ENCODE measurements around the gene SURF1.
A peak's percentile ranks its signal among the peaks of the same experiment; 100 is the strongest.
"Not testable (repeated sequence)": the region's sequence is repeated elsewhere in the genome, so short reads cannot be mapped to it uniquely, and the experiment has no call there.

Gene SURF1

DNA sequence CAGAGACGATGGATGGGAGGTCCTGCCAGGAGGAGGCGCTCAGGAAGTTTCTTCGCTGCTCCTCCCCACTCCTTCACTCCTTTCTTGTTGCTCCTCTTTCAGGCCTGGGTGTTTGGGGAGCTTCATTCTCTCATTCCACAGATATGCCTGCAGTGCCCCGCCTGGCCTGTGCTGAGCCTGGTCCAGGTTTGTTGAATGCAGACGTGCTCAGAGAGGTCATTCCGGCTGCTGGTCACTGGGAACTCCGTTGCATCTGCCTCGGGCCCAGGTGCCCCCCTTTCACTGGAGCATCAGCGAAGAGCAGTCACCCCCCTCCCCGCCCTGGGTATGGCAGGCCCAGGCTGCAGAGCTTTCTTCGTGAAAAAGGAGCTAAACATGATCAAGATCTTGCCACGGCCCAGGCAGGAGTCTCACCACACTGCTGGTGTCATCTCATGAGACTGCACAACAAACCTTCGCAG, 35.8 kb downstream of the SURF1 start:
- H2BK15ac ChIP-seq (ENCODE audit: low read depth, poor library complexity, severe bottlenecking): no peak overlapping the region
- 81% methylated on average over 13 of the region's 13 CpGs for WGBS
- no peak overlapping the region for H2AFZ ChIP-seq (ENCODE audit: low read depth, low read length)

DNA sequence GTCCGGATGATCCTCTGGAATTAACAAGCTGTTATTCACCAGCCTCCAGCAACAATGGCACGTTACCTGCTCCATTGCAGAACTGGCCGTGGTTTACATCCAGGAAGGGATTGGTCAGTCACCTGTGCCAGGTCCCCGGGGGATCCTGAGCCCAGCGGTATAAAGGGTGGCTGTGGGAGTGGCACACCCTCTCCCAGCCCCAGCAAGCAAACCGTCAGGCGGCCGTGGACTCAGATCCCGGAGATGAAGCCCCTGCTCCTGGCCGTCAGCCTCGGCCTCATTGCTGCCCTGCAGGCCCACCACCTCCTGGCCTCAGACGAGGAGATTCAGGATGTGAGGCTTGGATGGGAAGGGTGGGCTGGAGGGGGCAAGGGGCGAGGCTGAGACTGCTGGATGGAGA, 38.7 kb downstream of the SURF1 start:
- H4K8ac ChIP-seq (ENCODE audit: low read length); H2BK5ac ChIP-seq (ENCODE audit: low read depth, low read length, poor library complexity, severe bottlenecking); H2AFZ ChIP-seq (ENCODE audit: low read depth, low read length); H3K9ac ChIP-seq (ENCODE audit: low read length); H3K27ac ChIP-seq (ENCODE audit: low read length, poor library complexity, severe bottlenecking); H3K4ac ChIP-seq (ENCODE audit: low read depth in 1 of 2, low read length in 2 of 2); H3K23ac ChIP-seq (ENCODE audit: low read length in 2 of 2); H3K4me3 ChIP-seq (ENCODE audit: insufficient read depth in 1 of 2, low read depth in 1 of 2, low read length in 2 of 2); DNase-seq; H3K9me3 ChIP-seq (ENCODE audit: control insufficient read depth, low read length); H3K14ac ChIP-seq (ENCODE audit: low read length in 2 of 2); H3K4me2 ChIP-seq (ENCODE audit: low read length, poor library complexity, severe bottlenecking); H2BK15ac ChIP-seq (ENCODE audit: low read depth, poor library complexity, severe bottlenecking); H3K18ac ChIP-seq (ENCODE audit: low read depth in 1 of 2, low read length in 2 of 2); H3K4me1 ChIP-seq (ENCODE audit: control insufficient read depth, insufficient read depth, low read depth, low read length); H4K91ac ChIP-seq (ENCODE audit: low read length); H2BK120ac ChIP-seq (ENCODE audit: low read depth, low read length); H3K79me1 ChIP-seq (replicated peaks; ENCODE audit: low read length, poor library complexity, severe bottlenecking); H3K36me3 ChIP-seq (ENCODE audit: control insufficient read depth in 1 of 2, insufficient read depth in 2 of 2, low read depth in 1 of 2, low read length in 2 of 2); H2BK12ac ChIP-seq (ENCODE audit: low read length in 2 of 2); H2AK5ac ChIP-seq (ENCODE audit: low read length, severe bottlenecking): not testable (repeated sequence)
- peaks cover 0 to 15% of the 10 kb centered on the region in 2 experiments for H3K27me3 ChIP-seq (ENCODE audit: control insufficient read depth in 1 of 2, insufficient read depth in 1 of 2, low read length in 2 of 2)
- 94% methylated on average over 4 of the region's 13 CpGs for WGBS

More for the DNA sequence above, 35.8 kb downstream of the SURF1 start:
- Histone ChIP-seq H3K79me1 (replicated peaks; ENCODE audit: low read length, poor library complexity, severe bottlenecking) (no peaks in the 10 kb centered on the region), H2BK120ac (ENCODE audit: low read depth, low read length) (no peak overlapping the region), H3K18ac (ENCODE audit: low read depth in 1 of 2, low read length in 2 of 2) (no peak overlapping the region), H3K23ac (ENCODE audit: low read length in 2 of 2) (no peak overlapping the region), H2BK12ac (ENCODE audit: low read length in 2 of 2) (no peak overlapping the region), H4K8ac (ENCODE audit: low read length) (no peak overlapping the region), H3K14ac (ENCODE audit: low read length in 2 of 2) (no peak overlapping the region), H3K27me3 (ENCODE audit: control insufficient read depth in 1 of 2, insufficient read depth in 1 of 2, low read length in 2 of 2) (peaks cover 8 to 19% of the 10 kb centered on the region in 2 experiments), H2BK5ac (ENCODE audit: low read depth, low read length, poor library complexity, severe bottlenecking) (no peak overlapping the region), H3K27ac (ENCODE audit: low read length, poor library complexity, severe bottlenecking) (no peak overlapping the region), H3K4ac (ENCODE audit: low read depth in 1 of 2, low read length in 2 of 2) (no peak overlapping the region), H3K4me2 (ENCODE audit: low read length, poor library complexity, severe bottlenecking) (no peak overlapping the region), H4K91ac (ENCODE audit: low read length) (no peak overlapping the region), H3K36me3 (ENCODE audit: control insufficient read depth in 1 of 2, insufficient read depth in 2 of 2, low read depth in 1 of 2, low read length in 2 of 2) (peaks cover 0 to 2% of the 10 kb centered on the region in 2 experiments), H3K4me3 (ENCODE audit: insufficient read depth in 1 of 2, low read depth in 1 of 2, low read length in 2 of 2) (peak overlapping the region in 1 of 2 experiments; percentile 15), H3K9ac (ENCODE audit: low read length) (no peak overlapping the region), H3K9me3 (ENCODE audit: control insufficient read depth, low read length) (peaks cover 4% of the 10 kb centered on the region), H3K4me1 (ENCODE audit: control insufficient read depth, insufficient read depth, low read depth, low read length) (no peaks in the 10 kb centered on the region), H2AK5ac (ENCODE audit: low read length, severe bottlenecking) (no peak overlapping the region)
- DNase-seq: no peak

DNA sequence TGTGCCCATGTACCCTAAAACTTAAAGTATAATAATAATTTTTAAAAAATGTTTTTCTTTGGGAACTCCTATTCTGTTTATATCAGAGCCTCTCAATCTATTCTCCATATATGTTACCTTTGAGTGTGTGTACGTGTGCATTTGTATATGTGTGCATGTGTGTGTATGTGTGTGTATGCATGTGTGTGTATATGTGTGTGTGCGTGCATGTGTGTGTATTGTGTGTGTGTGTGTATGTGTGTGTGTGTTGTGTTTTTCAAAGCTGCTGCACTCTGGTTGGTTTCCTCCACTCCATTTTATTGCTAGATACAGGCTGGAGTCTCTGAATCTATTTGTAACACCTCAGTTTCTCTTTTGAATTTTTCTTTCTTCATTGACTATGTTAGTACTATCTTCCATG, 40.3 kb downstream of the SURF1 start:
- no peak for DNase-seq
- H3K18ac ChIP-seq (ENCODE audit: low read depth in 1 of 2, low read length in 2 of 2): no peak overlapping the region
- no peak overlapping the region for H2BK5ac ChIP-seq (ENCODE audit: low read depth, low read length, poor library complexity, severe bottlenecking)
- no peak overlapping the region for H2BK12ac ChIP-seq (ENCODE audit: low read length in 2 of 2)
- H4K91ac ChIP-seq (ENCODE audit: low read length): no peak overlapping the region
- no peaks in the 10 kb centered on the region for H3K36me3 ChIP-seq (ENCODE audit: control insufficient read depth in 1 of 2, insufficient read depth in 2 of 2, low read depth in 1 of 2, low read length in 2 of 2)
- H2BK15ac ChIP-seq (ENCODE audit: low read depth, poor library complexity, severe bottlenecking): no peak overlapping the region
- no peak overlapping the region for H4K8ac ChIP-seq (ENCODE audit: low read length)
- 61% methylated on average over 2 of the region's 2 CpGs for WGBS
- H3K14ac ChIP-seq (ENCODE audit: low read length in 2 of 2): no peak overlapping the region
- no peak overlapping the region for H2AFZ ChIP-seq (ENCODE audit: low read depth, low read length)
- H3K23ac ChIP-seq (ENCODE audit: low read length in 2 of 2): no peak overlapping the region
- peaks cover 0 to 8% of the 10 kb centered on the region in 2 experiments for H3K27me3 ChIP-seq (ENCODE audit: control insufficient read depth in 1 of 2, insufficient read depth in 1 of 2, low read length in 2 of 2)
- H3K4me1 ChIP-seq (ENCODE audit: control insufficient read depth, insufficient read depth, low read depth, low read length): no peaks in the 10 kb centered on the region
- no peak overlapping the region for H3K4ac ChIP-seq (ENCODE audit: low read depth in 1 of 2, low read length in 2 of 2)
- H3K4me2 ChIP-seq (ENCODE audit: low read length, poor library complexity, severe bottlenecking): no peak overlapping the region
- no peaks in the 10 kb centered on the region for H3K9me3 ChIP-seq (ENCODE audit: control insufficient read depth, low read length)
- H3K27ac ChIP-seq (ENCODE audit: low read length, poor library complexity, severe bottlenecking): no peak overlapping the region
- H3K79me1 ChIP-seq (replicated peaks; ENCODE audit: low read length, poor library complexity, severe bottlenecking): no peaks in the 10 kb centered on the region
- H3K4me3 ChIP-seq (ENCODE audit: insufficient read depth in 1 of 2, low read depth in 1 of 2, low read length in 2 of 2): no peak overlapping the region
- H3K9ac ChIP-seq (ENCODE audit: low read length): no peak overlapping the region
- no peak overlapping the region for H2BK120ac ChIP-seq (ENCODE audit: low read depth, low read length)
- no peak overlapping the region for H2AK5ac ChIP-seq (ENCODE audit: low read length, severe bottlenecking)

DNA sequence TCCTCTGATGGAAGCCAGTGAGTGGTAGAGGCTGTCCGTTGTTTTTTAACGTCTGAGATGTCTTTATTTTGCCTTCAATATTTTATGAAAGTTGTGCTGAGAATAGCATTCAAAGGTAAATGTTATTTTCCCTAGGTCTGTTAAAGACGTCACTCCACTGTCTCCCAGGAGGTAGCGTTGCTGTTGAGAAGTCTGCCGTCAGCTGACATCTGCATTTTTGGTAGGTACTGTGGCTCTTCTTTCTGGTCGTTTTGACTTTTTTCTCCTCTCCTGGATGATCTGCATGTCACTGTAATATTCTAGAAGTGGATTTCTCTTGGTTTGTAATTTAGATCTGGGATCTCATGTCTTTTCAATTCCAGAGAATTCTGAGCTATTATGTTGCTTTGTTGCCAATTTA, 46.7 kb downstream of the SURF1 start:
- Histone ChIP-seq H3K79me1 (replicated peaks; ENCODE audit: low read length, poor library complexity, severe bottlenecking) (no peaks in the 10 kb centered on the region), H3K27me3 (ENCODE audit: control insufficient read depth in 1 of 2, insufficient read depth in 1 of 2, low read length in 2 of 2) (peaks cover 0 to 30% of the 10 kb centered on the region in 2 experiments), H2BK12ac (ENCODE audit: low read length in 2 of 2) (no peak overlapping the region), H3K27ac (ENCODE audit: low read length, poor library complexity, severe bottlenecking) (no peak overlapping the region), H3K14ac (ENCODE audit: low read length in 2 of 2) (no peak overlapping the region), H2BK15ac (ENCODE audit: low read depth, poor library complexity, severe bottlenecking) (no peak overlapping the region), H4K8ac (ENCODE audit: low read length) (no peak overlapping the region), H2BK120ac (ENCODE audit: low read depth, low read length) (no peak overlapping the region), H3K23ac (ENCODE audit: low read length in 2 of 2) (no peak overlapping the region), H4K91ac (ENCODE audit: low read length) (no peak overlapping the region), H3K9ac (ENCODE audit: low read length) (no peak overlapping the region), H2BK5ac (ENCODE audit: low read depth, low read length, poor library complexity, severe bottlenecking) (no peak overlapping the region), H3K9me3 (ENCODE audit: control insufficient read depth, low read length) (no peaks in the 10 kb centered on the region), H2AK5ac (ENCODE audit: low read length, severe bottlenecking) (no peak overlapping the region), H3K4me1 (ENCODE audit: control insufficient read depth, insufficient read depth, low read depth, low read length) (peaks cover 10% of the 10 kb centered on the region), H3K36me3 (ENCODE audit: control insufficient read depth in 1 of 2, insufficient read depth in 2 of 2, low read depth in 1 of 2, low read length in 2 of 2) (no peaks in the 10 kb centered on the region), H2AFZ (ENCODE audit: low read depth, low read length) (no peak overlapping the region), H3K4me3 (ENCODE audit: insufficient read depth in 1 of 2, low read depth in 1 of 2, low read length in 2 of 2) (no peak overlapping the region), H3K4me2 (ENCODE audit: low read length, poor library complexity, severe bottlenecking) (no peak overlapping the region), H3K4ac (ENCODE audit: low read depth in 1 of 2, low read length in 2 of 2) (no peak overlapping the region), H3K18ac (ENCODE audit: low read depth in 1 of 2, low read length in 2 of 2) (no peak overlapping the region)
- WGBS: 78% methylated on average over 6 of the region's 6 CpGs
- no peak for DNase-seq
